Erythroblast (primary cell): ENCODE measurements around the gene ACER3.

Experiments used
- GATA1 ChIP-seq: IDR thresholded peaks from 2 replicates; pipeline ENCODE4 v1.6.1; 2011; ENCODE audit warnings: low read depth, mild to moderate bottlenecking, control low read depth, low read length, moderate library complexity
- POLR2A ChIP-seq: IDR thresholded peaks from 2 replicates; pipeline ENCODE4 v1.6.1; 2011; ENCODE audit warnings: mild to moderate bottlenecking, low read length

- no peak for TF ChIP-seq POLR2A
- TF ChIP-seq GATA1: no peak
Observed at GRCh38 chr11:76935042-76935441, 74.3 kb downstream of the ACER3 start.
